Panc1 (cell line): Measurements from ENCODE around the gene TBC1D2B.

Source experiments
- POLR2AphosphoS5 ChIP-seq: IDR thresholded peaks from 2 replicates; pipeline ENCODE4 v1.6.1; 2012; ENCODE audit warnings: mild to moderate bottlenecking, low read depth, low read length, moderate library complexity
- TF ChIP-seq, protein P1 (sequence below): fragments of 450-650 bp; IDR thresholded peaks from 2 replicates; pipeline ENCODE4 v1.5.1; 2017; ENCODE audit warnings: mild to moderate bottlenecking
- TF ChIP-seq, protein P2 (sequence below), 2 experiments: IDR thresholded peaks; 2 replicates each; pipeline ENCODE4 v1.6.1; 2011 to 2012; ENCODE audit warnings: low read depth in 2 of 2, control low read depth in 1 of 2, low read length in 1 of 2, mild to moderate bottlenecking in 1 of 2, moderate library complexity in 1 of 2; ENCODE audit not compliant: insufficient read depth in 1 of 2

DNA sequence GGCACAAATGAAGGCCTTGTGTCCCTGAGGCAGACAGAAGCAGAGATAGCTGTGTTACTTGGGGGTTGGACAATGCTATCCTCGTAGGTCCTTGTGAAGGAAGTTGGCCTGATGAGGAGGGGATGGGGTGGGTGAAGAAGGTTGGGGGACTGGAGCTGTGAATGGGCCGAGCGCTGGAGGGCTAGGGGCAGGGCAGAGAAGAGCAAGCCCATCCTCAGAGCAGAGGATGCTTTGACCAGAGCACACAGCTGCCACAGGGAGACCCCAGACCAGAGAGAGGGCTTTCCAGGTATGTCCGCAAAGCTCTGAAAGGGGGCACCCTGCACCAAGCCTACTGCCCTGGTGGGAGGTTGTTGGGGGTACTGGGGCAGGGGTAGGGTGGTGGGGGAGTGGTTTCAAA lies 5.7 kb upstream of the TBC1D2B start:
- TF ChIP-seq, protein P1, sequence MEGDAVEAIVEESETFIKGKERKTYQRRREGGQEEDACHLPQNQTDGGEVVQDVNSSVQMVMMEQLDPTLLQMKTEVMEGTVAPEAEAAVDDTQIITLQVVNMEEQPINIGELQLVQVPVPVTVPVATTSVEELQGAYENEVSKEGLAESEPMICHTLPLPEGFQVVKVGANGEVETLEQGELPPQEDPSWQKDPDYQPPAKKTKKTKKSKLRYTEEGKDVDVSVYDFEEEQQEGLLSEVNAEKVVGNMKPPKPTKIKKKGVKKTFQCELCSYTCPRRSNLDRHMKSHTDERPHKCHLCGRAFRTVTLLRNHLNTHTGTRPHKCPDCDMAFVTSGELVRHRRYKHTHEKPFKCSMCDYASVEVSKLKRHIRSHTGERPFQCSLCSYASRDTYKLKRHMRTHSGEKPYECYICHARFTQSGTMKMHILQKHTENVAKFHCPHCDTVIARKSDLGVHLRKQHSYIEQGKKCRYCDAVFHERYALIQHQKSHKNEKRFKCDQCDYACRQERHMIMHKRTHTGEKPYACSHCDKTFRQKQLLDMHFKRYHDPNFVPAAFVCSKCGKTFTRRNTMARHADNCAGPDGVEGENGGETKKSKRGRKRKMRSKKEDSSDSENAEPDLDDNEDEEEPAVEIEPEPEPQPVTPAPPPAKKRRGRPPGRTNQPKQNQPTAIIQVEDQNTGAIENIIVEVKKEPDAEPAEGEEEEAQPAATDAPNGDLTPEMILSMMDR, result no peak
- TF ChIP-seq POLR2AphosphoS5, result no peak
- TF ChIP-seq, protein P2, sequence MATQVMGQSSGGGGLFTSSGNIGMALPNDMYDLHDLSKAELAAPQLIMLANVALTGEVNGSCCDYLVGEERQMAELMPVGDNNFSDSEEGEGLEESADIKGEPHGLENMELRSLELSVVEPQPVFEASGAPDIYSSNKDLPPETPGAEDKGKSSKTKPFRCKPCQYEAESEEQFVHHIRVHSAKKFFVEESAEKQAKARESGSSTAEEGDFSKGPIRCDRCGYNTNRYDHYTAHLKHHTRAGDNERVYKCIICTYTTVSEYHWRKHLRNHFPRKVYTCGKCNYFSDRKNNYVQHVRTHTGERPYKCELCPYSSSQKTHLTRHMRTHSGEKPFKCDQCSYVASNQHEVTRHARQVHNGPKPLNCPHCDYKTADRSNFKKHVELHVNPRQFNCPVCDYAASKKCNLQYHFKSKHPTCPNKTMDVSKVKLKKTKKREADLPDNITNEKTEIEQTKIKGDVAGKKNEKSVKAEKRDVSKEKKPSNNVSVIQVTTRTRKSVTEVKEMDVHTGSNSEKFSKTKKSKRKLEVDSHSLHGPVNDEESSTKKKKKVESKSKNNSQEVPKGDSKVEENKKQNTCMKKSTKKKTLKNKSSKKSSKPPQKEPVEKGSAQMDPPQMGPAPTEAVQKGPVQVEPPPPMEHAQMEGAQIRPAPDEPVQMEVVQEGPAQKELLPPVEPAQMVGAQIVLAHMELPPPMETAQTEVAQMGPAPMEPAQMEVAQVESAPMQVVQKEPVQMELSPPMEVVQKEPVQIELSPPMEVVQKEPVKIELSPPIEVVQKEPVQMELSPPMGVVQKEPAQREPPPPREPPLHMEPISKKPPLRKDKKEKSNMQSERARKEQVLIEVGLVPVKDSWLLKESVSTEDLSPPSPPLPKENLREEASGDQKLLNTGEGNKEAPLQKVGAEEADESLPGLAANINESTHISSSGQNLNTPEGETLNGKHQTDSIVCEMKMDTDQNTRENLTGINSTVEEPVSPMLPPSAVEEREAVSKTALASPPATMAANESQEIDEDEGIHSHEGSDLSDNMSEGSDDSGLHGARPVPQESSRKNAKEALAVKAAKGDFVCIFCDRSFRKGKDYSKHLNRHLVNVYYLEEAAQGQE (IDR thresholded peaks at IDR 0.05; ENCODE audit: insufficient read depth in 1 of 2, low read depth in 2 of 2, low read length in 1 of 2), result no peak
